A673 (cell line): Measurements from ENCODE around the gene SSBP1. TPM values are rescaled to one million over a fixed set of nuclear protein-coding genes. Genes with fewer than 3 reads are reported as not detected.

Experiments
- BruUV-seq: library from RNA; stranded (reverse); fragments of 400-500 nt; replicated peaks from 2 replicates; lab custom pipeline; 2021; lab: Mats Ljungman, UMichigan
- CTCF ChIA-PET: fragments of 300-600 bp; sonication (Branson Sonifier 250); formaldehyde crosslinking; loops from one replicate; lab custom pipeline; 2022; ENCODE audit warnings: antibody characterized with exemption; lab: Charles Lee
- POLR2A ChIA-PET: fragments of 300-600 bp; sonication (Branson Sonifier 250); formaldehyde crosslinking; loops from one replicate; lab custom pipeline; 2022; ENCODE audit warnings: antibody characterized with exemption; ENCODE audit not compliant: low non-redundant PET; lab: Charles Lee
- DNase-seq: peaks from one replicate; pipeline ENCODE4 v3.0.0-alpha.2; 2015; ENCODE audit warnings: low spot score
- H3K27ac ChIP-seq: fragments of 200-600 bp; sonication (generic); 2 replicates; pipeline ENCODE4 v1.5.1; 2016; ENCODE audit warnings: mixed run types, low read depth, mild to moderate bottlenecking, mixed read lengths, antibody characterized with exemption, low read length; ENCODE audit not compliant: poor library complexity, severe bottlenecking
- H3K27me3 ChIP-seq: fragments of 200-600 bp; sonication (generic); replicated peaks from 2 replicates; pipeline ENCODE4 v1.6.1; 2017; ENCODE audit warnings: mixed run types, low read depth, mild to moderate bottlenecking, mixed read lengths, antibody characterized with exemption, low read length; ENCODE audit not compliant: insufficient read depth, poor library complexity
- H3K36me3 ChIP-seq: fragments of 200-600 bp; sonication (generic); 2 replicates; pipeline ENCODE4 v1.6.1; 2016; ENCODE audit warnings: mixed run types, mild to moderate bottlenecking, mixed read lengths, antibody characterized with exemption, low read length; ENCODE audit not compliant: insufficient read depth, poor library complexity, severe bottlenecking
- H3K4me1 ChIP-seq: fragments of 200-600 bp; sonication (generic); 2 replicates; pipeline ENCODE4 v1.6.1; 2017; ENCODE audit warnings: mixed run types, mild to moderate bottlenecking, mixed read lengths, antibody characterized with exemption, low read length; ENCODE audit not compliant: insufficient read depth, poor library complexity, severe bottlenecking
- H3K4me3 ChIP-seq: fragments of 200-600 bp; sonication (generic); 2 replicates; pipeline ENCODE4 v1.5.1; 2016; ENCODE audit warnings: low read depth, mixed run types, mild to moderate bottlenecking, mixed read lengths, low read length; ENCODE audit not compliant: poor library complexity, severe bottlenecking
- H3K9me3 ChIP-seq: fragments of 200-600 bp; sonication (generic); 2 replicates; pipeline ENCODE4 v1.6.1; 2016; ENCODE audit warnings: mixed run types, low read depth, mild to moderate bottlenecking, mixed read lengths, antibody characterized with exemption, low read length; ENCODE audit not compliant: poor library complexity, severe bottlenecking
- EZH2 ChIP-seq: fragments of 200-600 bp; sonication (generic); IDR thresholded peaks from 2 replicates; pipeline ENCODE4 v1.6.1; 2017; ENCODE audit warnings: borderline replicate concordance, low read depth, mild to moderate bottlenecking, mixed read lengths, antibody characterized with exemption, low read length; ENCODE audit not compliant: poor library complexity, severe bottlenecking
- intact Hi-C: fragments of 100-400 bp; cut with micrococcal nuclease; formaldehyde crosslinking; loops from one replicate; pipeline ENCODE4 v1.10.0; 2022; ENCODE audit not compliant: unreplicated experiment
- total RNA-seq: library from RNA; stranded (reverse); gene quantifications from 2 replicates; pipeline ENCODE4 v1.2.3, GENCODE V29; 2021
- TF ChIP-seq, protein P1 (sequence below): fragments of 300-800, 200-600 bp; sonication (generic); conservative IDR thresholded peaks from 2 replicates; pipeline ENCODE4 v1.5.1; 2017; ENCODE audit warnings: low read depth, mild to moderate bottlenecking, antibody characterized with exemption, low read length, moderate library complexity, mixed read lengths

SSBP1 gene
- total RNA-seq, 1 experiment from 2014 or later: 189 TPM

DNA sequence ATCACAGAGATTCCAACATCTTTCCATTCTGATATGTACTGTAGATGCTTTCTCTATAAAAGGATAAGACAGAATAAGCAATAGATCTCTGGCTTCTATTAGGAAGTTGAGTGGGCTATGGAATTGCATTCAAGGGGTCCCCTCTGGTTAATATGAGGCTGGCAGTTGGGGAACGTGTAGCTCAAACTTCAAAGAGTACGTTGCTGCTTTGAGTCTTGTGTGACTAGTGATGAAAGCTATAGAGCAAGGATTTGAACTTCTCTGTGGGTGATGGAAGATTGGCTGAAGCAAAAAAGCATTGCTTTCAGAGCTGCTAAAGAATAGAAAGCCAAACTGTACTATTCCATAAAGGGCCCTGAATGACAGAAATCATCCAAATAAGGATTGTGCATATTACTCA is 23.6 kb upstream of the SSBP1 start:
- Histone ChIP-seq H3K36me3 (no peaks in the 10 kb centered on the region), H3K4me3 (no peak overlapping the region), H3K4me1 (no peaks in the 10 kb centered on the region), H3K9me3 (no peaks in the 10 kb centered on the region), H3K27me3 (peaks cover 20% of the 10 kb centered on the region), H3K27ac (no peak overlapping the region)
- intact Hi-C loops: no loop called here
- no peak for DNase-seq
- no peak for TF ChIP-seq EZH2
- TF ChIP-seq, protein P1, sequence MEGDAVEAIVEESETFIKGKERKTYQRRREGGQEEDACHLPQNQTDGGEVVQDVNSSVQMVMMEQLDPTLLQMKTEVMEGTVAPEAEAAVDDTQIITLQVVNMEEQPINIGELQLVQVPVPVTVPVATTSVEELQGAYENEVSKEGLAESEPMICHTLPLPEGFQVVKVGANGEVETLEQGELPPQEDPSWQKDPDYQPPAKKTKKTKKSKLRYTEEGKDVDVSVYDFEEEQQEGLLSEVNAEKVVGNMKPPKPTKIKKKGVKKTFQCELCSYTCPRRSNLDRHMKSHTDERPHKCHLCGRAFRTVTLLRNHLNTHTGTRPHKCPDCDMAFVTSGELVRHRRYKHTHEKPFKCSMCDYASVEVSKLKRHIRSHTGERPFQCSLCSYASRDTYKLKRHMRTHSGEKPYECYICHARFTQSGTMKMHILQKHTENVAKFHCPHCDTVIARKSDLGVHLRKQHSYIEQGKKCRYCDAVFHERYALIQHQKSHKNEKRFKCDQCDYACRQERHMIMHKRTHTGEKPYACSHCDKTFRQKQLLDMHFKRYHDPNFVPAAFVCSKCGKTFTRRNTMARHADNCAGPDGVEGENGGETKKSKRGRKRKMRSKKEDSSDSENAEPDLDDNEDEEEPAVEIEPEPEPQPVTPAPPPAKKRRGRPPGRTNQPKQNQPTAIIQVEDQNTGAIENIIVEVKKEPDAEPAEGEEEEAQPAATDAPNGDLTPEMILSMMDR: no peak
- ChIA-PET CTCF (no interaction called here), POLR2A (no interaction called here)
- no TSS peak for BruUV-seq

DNA sequence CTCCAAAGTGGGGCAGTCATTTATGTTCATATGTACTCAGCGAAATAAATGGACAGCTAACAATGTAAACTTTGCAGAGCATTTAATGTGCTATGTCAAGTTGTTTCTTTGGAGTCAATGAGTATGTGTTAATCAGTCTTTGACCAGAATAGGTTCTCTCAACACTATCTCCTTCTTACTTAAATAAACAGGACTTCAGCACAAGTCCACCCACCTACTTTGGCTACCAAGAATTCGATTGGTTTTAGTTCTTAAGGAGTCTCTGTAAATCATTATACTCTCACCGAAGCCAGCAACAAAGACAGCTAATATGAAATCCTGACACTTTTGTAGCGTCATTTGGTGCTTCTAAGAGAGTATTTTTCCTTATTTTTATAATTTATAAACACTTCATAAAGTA is 23.1 kb upstream of the SSBP1 start:
- Histone ChIP-seq H3K36me3 (no peaks in the 10 kb centered on the region), H3K4me1 (no peaks in the 10 kb centered on the region), H3K27me3 (peaks cover 20% of the 10 kb centered on the region), H3K9me3 (no peaks in the 10 kb centered on the region), H3K27ac (no peak overlapping the region), H3K4me3 (no peak overlapping the region)
- intact Hi-C loops: no loop called here
- POLR2A ChIA-PET: no interaction called here
- no peak for DNase-seq
- TF ChIP-seq, protein P1: no peak
- no peak for TF ChIP-seq EZH2
- CTCF ChIA-PET: no interaction called here
- BruUV-seq: no TSS peak

GRCh38 chr7:141715794-141716689 is 22.1 kb upstream of the SSBP1 start:
- H3K27me3 ChIP-seq: peaks cover 20% of the 10 kb centered on the region
- POLR2A ChIA-PET: no interaction called here

More at GRCh38 chr7:141715794-141716689, 22.1 kb upstream of the SSBP1 start:
- intact Hi-C loops: no loop called here
- no peaks in the 10 kb centered on the region for H3K4me1 ChIP-seq
- no peaks in the 10 kb centered on the region for H3K36me3 ChIP-seq
- DNase-seq: no peak
- CTCF ChIA-PET: no interaction called here
- H3K4me3 ChIP-seq: no peak overlapping the region
- BruUV-seq: no TSS peak
- TF ChIP-seq EZH2: no peak
- TF ChIP-seq, protein P1: no peak
- H3K27ac ChIP-seq: no peak overlapping the region
- H3K9me3 ChIP-seq: no peaks in the 10 kb centered on the region
